Kidney epithelial cell (primary cell): Measurements from ENCODE around the gene MTFR2. TPM values are rescaled to one million over a fixed set of nuclear protein-coding genes. Genes with fewer than 3 reads are reported as not detected.

Experiments used
- DNase-seq: peaks from one replicate; pipeline ENCODE4 v3.0.0-alpha.2; 2010; ENCODE audit warnings: low read depth
- H3K27me3 ChIP-seq: 2 replicates; pipeline ENCODE4 v1.6.0; 2011; ENCODE audit warnings: low read length; ENCODE audit not compliant: control insufficient read depth, insufficient read depth
- H3K36me3 ChIP-seq: 2 replicates; pipeline ENCODE4 v1.5.1; 2011; ENCODE audit warnings: low read length; ENCODE audit not compliant: control insufficient read depth, insufficient read depth
- H3K4me3 ChIP-seq: 2 replicates; pipeline ENCODE4 v1.5.1; 2011; ENCODE audit warnings: low read depth, mild to moderate bottlenecking, control low read depth, low read length
- CTCF ChIP-seq: IDR thresholded peaks from 2 replicates; pipeline ENCODE4 v1.5.1; 2011; ENCODE audit warnings: mild to moderate bottlenecking, moderate library complexity, low read length, control low read depth, inconsistent platforms; ENCODE audit not compliant: insufficient read depth, poor library complexity, severe bottlenecking
- total RNA-seq: library from RNA; depleted of rRNA; stranded (reverse); fragments of >200 nt; gene quantifications from 2 replicates; pipeline ENCODE4 v1.2.3, GENCODE V29; 2015

MTFR2 gene
- total RNA-seq, 1 donor from 2014 or later: 4.6 TPM

- DNase-seq: no peak
- Histone ChIP-seq H3K27me3 (no peaks in the 10 kb centered on the region), H3K4me3 (no peak overlapping the region), H3K36me3 (no peaks in the 10 kb centered on the region)
- TF ChIP-seq CTCF: no peak
Observed at GRCh38 chr6:136262940-136263339, 12.8 kb upstream of the MTFR2 start.

GRCh38 chr6:136254851-136255466 lies 4.8 kb upstream of the MTFR2 start:
- no peak for DNase-seq
- no peaks in the 10 kb centered on the region for H3K36me3 ChIP-seq
- TF ChIP-seq CTCF: no peak
- no peaks in the 10 kb centered on the region for H3K27me3 ChIP-seq
- H3K4me3 ChIP-seq: no peak overlapping the region

GRCh38 chr6:136253734-136254133 lies 3.6 kb upstream of the MTFR2 start:
- H3K27me3 ChIP-seq: no peaks in the 10 kb centered on the region
- H3K4me3 ChIP-seq: no peak overlapping the region
- no peak for DNase-seq
- TF ChIP-seq CTCF: no peak
- H3K36me3 ChIP-seq: no peaks in the 10 kb centered on the region

- no peaks in the 10 kb centered on the region for H3K36me3 ChIP-seq
- H3K4me3 ChIP-seq: no peak overlapping the region
- no peak for TF ChIP-seq CTCF
- no peak for DNase-seq
- H3K27me3 ChIP-seq: no peaks in the 10 kb centered on the region
Observed at GRCh38 chr6:136252441-136252840, 2.3 kb upstream of the MTFR2 start.

GRCh38 chr6:136251394-136251793 lies 1.3 kb upstream of the MTFR2 start:
- Histone ChIP-seq H3K36me3 (no peaks in the 10 kb centered on the region), H3K27me3 (no peaks in the 10 kb centered on the region), H3K4me3 (no peak overlapping the region)
- TF ChIP-seq CTCF: no peak
- DNase-seq: no peak

GRCh38 chr6:136250686-136251008 lies 536 bp upstream of the MTFR2 start:
- TF ChIP-seq CTCF: no peak
- peak overlapping the region; percentile 75 for H3K4me3 ChIP-seq
- no peak for DNase-seq

More at GRCh38 chr6:136250686-136251008, 536 bp upstream of the MTFR2 start:
- Histone ChIP-seq H3K27me3 (no peaks in the 10 kb centered on the region), H3K36me3 (no peaks in the 10 kb centered on the region)
